Ishikawa (cell line): ENCODE data around the gene PLA2G15.

Source experiments
- CEBPB ChIP-seq: IDR thresholded peaks from 2 replicates; pipeline ENCODE4 v1.6.1; 2012
- CREB1 ChIP-seq: IDR thresholded peaks from 2 replicates; pipeline ENCODE4 v1.6.1; 2012; ENCODE audit warnings: low read depth
- EGR1 ChIP-seq: IDR thresholded peaks from 2 replicates; pipeline ENCODE4 v1.6.1; 2012
- EP300 ChIP-seq: IDR thresholded peaks from 2 replicates; pipeline ENCODE4 v1.6.1; 2012; ENCODE audit warnings: borderline replicate concordance
- NFIC ChIP-seq: IDR thresholded peaks from 2 replicates; pipeline ENCODE4 v1.6.1; 2012
- RAD21 ChIP-seq: IDR thresholded peaks from 2 replicates; pipeline ENCODE4 v1.6.1; 2012; ENCODE audit warnings: low read depth
- TAF1 ChIP-seq: IDR thresholded peaks from 2 replicates; pipeline ENCODE4 v1.6.1; 2012; ENCODE audit warnings: low read depth, mild to moderate bottlenecking
- TCF12 ChIP-seq: IDR thresholded peaks from 2 replicates; pipeline ENCODE4 v1.6.1; 2012; ENCODE audit warnings: low read depth
- TEAD4 ChIP-seq: IDR thresholded peaks from 2 replicates; pipeline ENCODE4 v1.6.1; 2012
- YY1 ChIP-seq: IDR thresholded peaks from 2 replicates; pipeline ENCODE4 v1.6.1; 2012; ENCODE audit warnings: low read depth
- ZBTB7A ChIP-seq: IDR thresholded peaks from 2 replicates; pipeline ENCODE4 v1.6.1; 2012; ENCODE audit warnings: low read depth
- TF ChIP-seq, protein P1 (sequence below): IDR thresholded peaks from 2 replicates; pipeline ENCODE4 v1.6.1; 2012
- TF ChIP-seq, protein P2 (sequence below): IDR thresholded peaks from 2 replicates; pipeline ENCODE4 v1.6.1; 2012; ENCODE audit warnings: low read depth, mild to moderate bottlenecking
- TF ChIP-seq, protein P3 (sequence below): IDR thresholded peaks from 2 replicates; pipeline ENCODE4 v1.6.1; 2012

DNA sequence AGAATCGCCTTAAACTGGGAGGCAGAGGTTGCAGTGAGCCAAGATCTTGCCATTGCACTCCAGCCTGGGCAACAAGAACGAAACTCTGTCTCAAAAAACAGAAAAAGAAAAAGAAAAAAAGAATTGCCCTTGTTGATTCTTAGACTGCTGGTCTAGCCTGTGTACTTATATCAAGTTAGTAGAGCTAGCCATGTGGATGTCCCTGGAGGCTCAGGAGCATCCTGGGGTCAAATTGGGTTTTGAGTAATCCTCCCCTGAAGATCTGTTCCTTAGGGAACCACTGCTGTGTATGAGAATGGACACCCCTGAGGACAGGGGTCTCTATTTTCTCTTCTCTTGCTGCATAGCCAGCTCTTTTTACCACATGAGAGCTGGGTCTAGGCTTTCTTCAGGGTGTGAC lies 44.0 kb downstream of the PLA2G15 start:
- TF ChIP-seq, protein P1, sequence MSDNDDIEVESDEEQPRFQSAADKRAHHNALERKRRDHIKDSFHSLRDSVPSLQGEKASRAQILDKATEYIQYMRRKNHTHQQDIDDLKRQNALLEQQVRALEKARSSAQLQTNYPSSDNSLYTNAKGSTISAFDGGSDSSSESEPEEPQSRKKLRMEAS = no peak
- TF ChIP-seq CREB1 (no peak), TAF1 (no peak), CEBPB (no peak), TCF12 (no peak), YY1 (no peak), EP300 (no peak), EGR1 (no peak), NFIC (no peak), RAD21 (no peak), TEAD4 (no peak), ZBTB7A (no peak)
- TF ChIP-seq, protein P2, sequence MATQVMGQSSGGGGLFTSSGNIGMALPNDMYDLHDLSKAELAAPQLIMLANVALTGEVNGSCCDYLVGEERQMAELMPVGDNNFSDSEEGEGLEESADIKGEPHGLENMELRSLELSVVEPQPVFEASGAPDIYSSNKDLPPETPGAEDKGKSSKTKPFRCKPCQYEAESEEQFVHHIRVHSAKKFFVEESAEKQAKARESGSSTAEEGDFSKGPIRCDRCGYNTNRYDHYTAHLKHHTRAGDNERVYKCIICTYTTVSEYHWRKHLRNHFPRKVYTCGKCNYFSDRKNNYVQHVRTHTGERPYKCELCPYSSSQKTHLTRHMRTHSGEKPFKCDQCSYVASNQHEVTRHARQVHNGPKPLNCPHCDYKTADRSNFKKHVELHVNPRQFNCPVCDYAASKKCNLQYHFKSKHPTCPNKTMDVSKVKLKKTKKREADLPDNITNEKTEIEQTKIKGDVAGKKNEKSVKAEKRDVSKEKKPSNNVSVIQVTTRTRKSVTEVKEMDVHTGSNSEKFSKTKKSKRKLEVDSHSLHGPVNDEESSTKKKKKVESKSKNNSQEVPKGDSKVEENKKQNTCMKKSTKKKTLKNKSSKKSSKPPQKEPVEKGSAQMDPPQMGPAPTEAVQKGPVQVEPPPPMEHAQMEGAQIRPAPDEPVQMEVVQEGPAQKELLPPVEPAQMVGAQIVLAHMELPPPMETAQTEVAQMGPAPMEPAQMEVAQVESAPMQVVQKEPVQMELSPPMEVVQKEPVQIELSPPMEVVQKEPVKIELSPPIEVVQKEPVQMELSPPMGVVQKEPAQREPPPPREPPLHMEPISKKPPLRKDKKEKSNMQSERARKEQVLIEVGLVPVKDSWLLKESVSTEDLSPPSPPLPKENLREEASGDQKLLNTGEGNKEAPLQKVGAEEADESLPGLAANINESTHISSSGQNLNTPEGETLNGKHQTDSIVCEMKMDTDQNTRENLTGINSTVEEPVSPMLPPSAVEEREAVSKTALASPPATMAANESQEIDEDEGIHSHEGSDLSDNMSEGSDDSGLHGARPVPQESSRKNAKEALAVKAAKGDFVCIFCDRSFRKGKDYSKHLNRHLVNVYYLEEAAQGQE = no peak
- TF ChIP-seq, protein P3, sequence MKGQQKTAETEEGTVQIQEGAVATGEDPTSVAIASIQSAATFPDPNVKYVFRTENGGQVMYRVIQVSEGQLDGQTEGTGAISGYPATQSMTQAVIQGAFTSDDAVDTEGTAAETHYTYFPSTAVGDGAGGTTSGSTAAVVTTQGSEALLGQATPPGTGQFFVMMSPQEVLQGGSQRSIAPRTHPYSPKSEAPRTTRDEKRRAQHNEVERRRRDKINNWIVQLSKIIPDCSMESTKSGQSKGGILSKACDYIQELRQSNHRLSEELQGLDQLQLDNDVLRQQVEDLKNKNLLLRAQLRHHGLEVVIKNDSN = no peak
